GM23338 (cell line): ENCODE results near the gene AFAP1. TPM values are rescaled to one million over a fixed set of nuclear protein-coding genes. Genes with fewer than 3 reads are reported as not detected.

Experiments used
- ATAC-seq: fragments of 200-7000 bp; cut with Tn5 transposase; 3 replicates; pipeline ENCODE4 v1.9.1; 2020
- DNase-seq: peaks from one replicate; pipeline ENCODE4 v3.0.0-alpha.2; 2015; ENCODE audit warnings: low spot score
- H2AFZ ChIP-seq: fragments of 200-600 bp; sonication (generic); 2 replicates; pipeline ENCODE4 v1.8.0; 2016; ENCODE audit warnings: antibody characterized with exemption, mild to moderate bottlenecking, moderate library complexity
- H3F3A ChIP-seq: fragments of 200-600 bp; sonication (generic); replicated peaks from 2 replicates; pipeline ENCODE4 v1.8.0; 2017; ENCODE audit warnings: antibody characterized with exemption, mixed run types, low read depth
- H3K27ac ChIP-seq: fragments of 200-600 bp; sonication (generic); 2 replicates; pipeline ENCODE4 v1.6.1; 2016; ENCODE audit warnings: low read depth
- H3K27me3 ChIP-seq: fragments of 200-600 bp; sonication (generic); 2 replicates; pipeline ENCODE4 v1.8.0; 2016; ENCODE audit warnings: mild to moderate bottlenecking, mixed run types, moderate library complexity; ENCODE audit not compliant: insufficient read depth
- H3K36me3 ChIP-seq: fragments of 200-600 bp; sonication (generic); 2 replicates; pipeline ENCODE4 v1.8.0; 2016; ENCODE audit warnings: mild to moderate bottlenecking; ENCODE audit not compliant: insufficient read depth
- H3K4me1 ChIP-seq: fragments of 200-600 bp; sonication (generic); 2 replicates; pipeline ENCODE4 v1.8.0; 2016; ENCODE audit warnings: mild to moderate bottlenecking, moderate library complexity; ENCODE audit not compliant: insufficient read depth
- H3K4me2 ChIP-seq: fragments of 200-600 bp; sonication (generic); 2 replicates; pipeline ENCODE4 v1.7.1; 2017; ENCODE audit warnings: mixed run types
- H3K4me3 ChIP-seq: fragments of 200-600 bp; sonication (generic); 2 replicates; pipeline ENCODE4 v1.6.1; 2016; ENCODE audit warnings: mixed run types
- H3K79me2 ChIP-seq: fragments of 200-600 bp; sonication (generic); replicated peaks from 2 replicates; pipeline ENCODE4 v1.8.0; 2017; ENCODE audit warnings: mild to moderate bottlenecking; ENCODE audit not compliant: insufficient read depth
- H3K9me2 ChIP-seq: fragments of 200-600 bp; sonication (generic); 2 replicates; pipeline ENCODE4 v1.8.0; 2017; ENCODE audit not compliant: insufficient read depth
- H4K20me1 ChIP-seq: fragments of 200-600 bp; sonication (generic); replicated peaks from 2 replicates; pipeline ENCODE4 v1.8.0; 2017; ENCODE audit warnings: mild to moderate bottlenecking; ENCODE audit not compliant: insufficient read depth
- H3K27ac Mint-ChIP-seq: 2 replicates; pipeline ENCODE4 v1.8.0; 2020; ENCODE audit warnings: inconsistent platforms, mild to moderate bottlenecking, moderate library complexity, mixed read lengths
- H3K27me3 Mint-ChIP-seq: 3 replicates; pipeline ENCODE4 v1.8.0; 2022; ENCODE audit warnings: low read depth, mild to moderate bottlenecking, moderate library complexity, mixed read lengths, inconsistent platforms; ENCODE audit not compliant: insufficient read depth, poor library complexity
- H3K36me3 Mint-ChIP-seq: 3 replicates; pipeline ENCODE4 v1.8.0; 2021; ENCODE audit warnings: low read depth, mild to moderate bottlenecking, inconsistent platforms, moderate library complexity, mixed read lengths
- H3K4me1 Mint-ChIP-seq: 3 replicates; pipeline ENCODE4 v1.8.0; 2020; ENCODE audit warnings: mild to moderate bottlenecking, inconsistent platforms, mixed read lengths
- H3K4me3 Mint-ChIP-seq: 3 replicates; pipeline ENCODE4 v1.8.0; 2021; ENCODE audit warnings: moderate library complexity, mild to moderate bottlenecking, inconsistent platforms, mixed read lengths
- H3K9me3 Mint-ChIP-seq: 3 replicates; pipeline ENCODE4 v1.8.0; 2020; ENCODE audit warnings: moderate library complexity, mild to moderate bottlenecking, inconsistent platforms, mixed read lengths
- CREB1 ChIP-seq: fragments of 250-450 bp; sonication (Bioruptor Pico); IDR thresholded peaks from 2 replicates; pipeline ENCODE4 v1.5.0; 2020; ENCODE audit warnings: low read depth, mild to moderate bottlenecking, moderate library complexity
- EZH2 ChIP-seq: fragments of 200-600 bp; sonication (generic); IDR thresholded peaks from one replicate; pipeline ENCODE4 v1.8.0; 2017; ENCODE audit warnings: antibody characterized with exemption, mild to moderate bottlenecking, low read depth; ENCODE audit not compliant: unreplicated experiment
- EZH2phosphoT487 ChIP-seq: fragments of 200-600 bp; sonication (generic); IDR thresholded peaks from one replicate; pipeline ENCODE4 v1.8.1; 2018; ENCODE audit warnings: antibody characterized with exemption; ENCODE audit not compliant: unreplicated experiment
- JUNB ChIP-seq: IDR thresholded peaks from one replicate; pipeline ENCODE4 v1.6.1; 2016; ENCODE audit warnings: antibody characterized with exemption; ENCODE audit not compliant: unreplicated experiment
- NANOG ChIP-seq: IDR thresholded peaks from 2 replicates; pipeline ENCODE4 v1.6.1; 2016; ENCODE audit warnings: antibody characterized with exemption, borderline replicate concordance
- POLR2AphosphoS5 ChIP-seq: IDR thresholded peaks from 2 replicates; pipeline ENCODE4 v1.6.1; 2016; ENCODE audit warnings: antibody characterized with exemption, low read depth
- STAT1 ChIP-seq: IDR thresholded peaks from one replicate; pipeline ENCODE4 v1.6.1; 2016; ENCODE audit warnings: antibody characterized with exemption; ENCODE audit not compliant: unreplicated experiment
- ZNF114 ChIP-seq: fragments of 250-450 bp; sonication (Bioruptor Pico); IDR thresholded peaks from 2 replicates; pipeline ENCODE4 v1.5.0; 2020; ENCODE audit warnings: mild to moderate bottlenecking, moderate library complexity
- ZNF331 ChIP-seq: fragments of 250-450 bp; sonication (Bioruptor Pico); IDR thresholded peaks from 2 replicates; pipeline ENCODE4 v1.5.0; 2020; ENCODE audit warnings: low read depth, mild to moderate bottlenecking, moderate library complexity
- polyA plus RNA-seq: library from polyadenylated mRNA; unstranded; fragments of >200 nt; fragmentation: Nextera tagmentation; extraction: Ambion mirVana; gene quantifications from 2 replicates; pipeline ENCODE4 v1.2.1, GENCODE V29; 2016
- total RNA-seq: library from RNA; depleted of rRNA; stranded (reverse); fragments of >200 nt; shearing (Covaris generic); gene quantifications from 2 replicates; pipeline ENCODE4 v1.2.3, GENCODE V29; 2014
- TF ChIP-seq, protein P1 (sequence below), 2 experiments: fragments of 200-600 bp in 1 of 2; sonication (generic) in 1 of 2; conservative IDR thresholded peaks; 2 replicates each; pipeline versions ENCODE4 v1.5.1 to v1.6.1; 2016 to 2017; ENCODE audit warnings: antibody characterized with exemption in 2 of 2, low read depth in 2 of 2, mild to moderate bottlenecking in 2 of 2, moderate library complexity in 1 of 2
- TF ChIP-seq, protein P2 (sequence below): IDR thresholded peaks from 2 replicates; pipeline ENCODE4 v1.6.1; 2016; ENCODE audit warnings: antibody characterized with exemption
- TF ChIP-seq, protein P3 (sequence below): fragments of 250-450 bp; sonication (Bioruptor Pico); IDR thresholded peaks from 2 replicates; pipeline ENCODE4 v1.5.0; 2020; ENCODE audit warnings: mild to moderate bottlenecking, moderate library complexity

AFAP1 gene
- total and polyA plus RNA-seq, 2 experiments from 2014 or later, result 6.5 to 21.5 TPM

DNA sequence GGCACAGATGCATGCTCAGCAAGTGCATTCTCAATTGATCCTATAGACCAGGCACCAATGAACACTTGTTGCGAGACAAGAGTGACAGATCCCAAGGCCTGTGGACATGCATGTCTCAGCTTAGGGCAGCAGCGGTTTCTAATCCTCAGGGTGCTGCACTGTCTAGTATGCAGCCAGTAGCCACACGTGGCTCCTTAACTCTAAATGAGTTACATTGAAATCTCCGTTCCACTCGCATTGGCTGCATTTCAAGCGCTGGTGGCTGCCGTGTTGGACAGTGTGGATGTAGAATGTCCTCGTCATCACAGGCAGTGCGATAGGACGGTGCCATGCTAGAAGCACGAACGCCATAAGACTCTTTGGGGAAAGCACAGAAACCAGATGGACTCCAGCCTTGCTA, 24.0 kb upstream of the AFAP1 start (continued):
- TF ChIP-seq, protein P1, sequence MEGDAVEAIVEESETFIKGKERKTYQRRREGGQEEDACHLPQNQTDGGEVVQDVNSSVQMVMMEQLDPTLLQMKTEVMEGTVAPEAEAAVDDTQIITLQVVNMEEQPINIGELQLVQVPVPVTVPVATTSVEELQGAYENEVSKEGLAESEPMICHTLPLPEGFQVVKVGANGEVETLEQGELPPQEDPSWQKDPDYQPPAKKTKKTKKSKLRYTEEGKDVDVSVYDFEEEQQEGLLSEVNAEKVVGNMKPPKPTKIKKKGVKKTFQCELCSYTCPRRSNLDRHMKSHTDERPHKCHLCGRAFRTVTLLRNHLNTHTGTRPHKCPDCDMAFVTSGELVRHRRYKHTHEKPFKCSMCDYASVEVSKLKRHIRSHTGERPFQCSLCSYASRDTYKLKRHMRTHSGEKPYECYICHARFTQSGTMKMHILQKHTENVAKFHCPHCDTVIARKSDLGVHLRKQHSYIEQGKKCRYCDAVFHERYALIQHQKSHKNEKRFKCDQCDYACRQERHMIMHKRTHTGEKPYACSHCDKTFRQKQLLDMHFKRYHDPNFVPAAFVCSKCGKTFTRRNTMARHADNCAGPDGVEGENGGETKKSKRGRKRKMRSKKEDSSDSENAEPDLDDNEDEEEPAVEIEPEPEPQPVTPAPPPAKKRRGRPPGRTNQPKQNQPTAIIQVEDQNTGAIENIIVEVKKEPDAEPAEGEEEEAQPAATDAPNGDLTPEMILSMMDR (conservative IDR thresholded peaks at IDR 0.05; ENCODE audit: low read depth in 2 of 2), result no peak
- no peak for TF ChIP-seq EZH2
- TF ChIP-seq EZH2phosphoT487, result no peak
- TF ChIP-seq ZNF331, result no peak
- TF ChIP-seq CREB1 (CRISPR knock-in tag), result no peak
- TF ChIP-seq STAT1, result no peak
- TF ChIP-seq POLR2AphosphoS5, result no peak
- TF ChIP-seq JUNB, result no peak

DNA sequence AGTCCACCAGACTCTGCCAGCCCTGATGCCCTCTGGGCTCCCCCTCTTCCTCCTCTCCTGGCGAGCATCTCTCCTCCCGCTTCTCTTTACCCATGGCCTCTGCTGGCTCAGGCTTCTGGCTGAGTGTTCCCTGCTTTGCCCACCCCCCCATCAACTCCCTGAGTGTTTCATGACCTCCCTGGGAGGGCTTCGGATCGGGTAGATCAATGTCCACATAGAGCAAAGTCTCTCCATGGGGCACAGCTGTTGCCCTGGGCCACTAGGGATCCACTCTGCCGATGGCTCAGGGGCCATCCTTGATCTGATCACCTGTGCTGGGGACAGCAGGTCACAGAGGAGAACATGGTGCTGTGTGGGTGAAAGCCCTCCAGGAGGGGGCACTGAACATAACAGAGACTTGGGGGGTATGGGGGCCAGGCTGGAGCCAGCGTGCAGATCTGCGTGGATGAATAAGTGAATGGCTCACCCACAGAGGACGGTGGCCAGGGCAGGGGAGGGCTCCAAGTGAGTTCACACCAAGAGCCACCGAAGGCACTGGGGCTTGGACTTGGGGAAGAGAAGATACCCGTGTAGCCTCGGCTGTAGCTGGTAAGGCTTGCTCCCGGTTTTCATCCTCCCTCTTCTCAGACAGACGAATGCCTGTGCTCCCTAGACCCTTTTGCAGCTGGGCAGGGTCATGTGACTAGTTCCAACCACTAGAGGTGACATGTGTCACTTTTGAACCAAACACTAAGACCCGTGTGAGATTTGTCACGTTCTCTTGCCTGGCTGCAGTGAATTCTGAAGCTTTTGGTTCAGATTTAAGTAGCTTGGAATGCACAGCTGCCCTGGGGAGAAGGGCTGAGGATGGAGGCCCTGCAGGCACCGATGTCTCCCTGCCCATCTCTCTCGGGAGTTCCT, 23.2 kb upstream of the AFAP1 start:
- H2AFZ ChIP-seq, result no peak overlapping the region
- ATAC-seq, result no peak
- H3K4me1 ChIP-seq, result peaks cover 17% of the 10 kb centered on the region
- no peak overlapping the region for H3K4me2 ChIP-seq
- TF ChIP-seq NANOG (no peak), CREB1 (CRISPR knock-in tag) (no peak), STAT1 (no peak), JUNB (no peak), POLR2AphosphoS5 (no peak), ZNF114 (CRISPR knock-in tag) (no peak), EZH2 (no peak), EZH2phosphoT487 (no peak)
- TF ChIP-seq, protein P2, sequence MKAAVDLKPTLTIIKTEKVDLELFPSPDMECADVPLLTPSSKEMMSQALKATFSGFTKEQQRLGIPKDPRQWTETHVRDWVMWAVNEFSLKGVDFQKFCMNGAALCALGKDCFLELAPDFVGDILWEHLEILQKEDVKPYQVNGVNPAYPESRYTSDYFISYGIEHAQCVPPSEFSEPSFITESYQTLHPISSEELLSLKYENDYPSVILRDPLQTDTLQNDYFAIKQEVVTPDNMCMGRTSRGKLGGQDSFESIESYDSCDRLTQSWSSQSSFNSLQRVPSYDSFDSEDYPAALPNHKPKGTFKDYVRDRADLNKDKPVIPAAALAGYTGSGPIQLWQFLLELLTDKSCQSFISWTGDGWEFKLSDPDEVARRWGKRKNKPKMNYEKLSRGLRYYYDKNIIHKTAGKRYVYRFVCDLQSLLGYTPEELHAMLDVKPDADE, result no peak
- TF ChIP-seq, protein P3, sequence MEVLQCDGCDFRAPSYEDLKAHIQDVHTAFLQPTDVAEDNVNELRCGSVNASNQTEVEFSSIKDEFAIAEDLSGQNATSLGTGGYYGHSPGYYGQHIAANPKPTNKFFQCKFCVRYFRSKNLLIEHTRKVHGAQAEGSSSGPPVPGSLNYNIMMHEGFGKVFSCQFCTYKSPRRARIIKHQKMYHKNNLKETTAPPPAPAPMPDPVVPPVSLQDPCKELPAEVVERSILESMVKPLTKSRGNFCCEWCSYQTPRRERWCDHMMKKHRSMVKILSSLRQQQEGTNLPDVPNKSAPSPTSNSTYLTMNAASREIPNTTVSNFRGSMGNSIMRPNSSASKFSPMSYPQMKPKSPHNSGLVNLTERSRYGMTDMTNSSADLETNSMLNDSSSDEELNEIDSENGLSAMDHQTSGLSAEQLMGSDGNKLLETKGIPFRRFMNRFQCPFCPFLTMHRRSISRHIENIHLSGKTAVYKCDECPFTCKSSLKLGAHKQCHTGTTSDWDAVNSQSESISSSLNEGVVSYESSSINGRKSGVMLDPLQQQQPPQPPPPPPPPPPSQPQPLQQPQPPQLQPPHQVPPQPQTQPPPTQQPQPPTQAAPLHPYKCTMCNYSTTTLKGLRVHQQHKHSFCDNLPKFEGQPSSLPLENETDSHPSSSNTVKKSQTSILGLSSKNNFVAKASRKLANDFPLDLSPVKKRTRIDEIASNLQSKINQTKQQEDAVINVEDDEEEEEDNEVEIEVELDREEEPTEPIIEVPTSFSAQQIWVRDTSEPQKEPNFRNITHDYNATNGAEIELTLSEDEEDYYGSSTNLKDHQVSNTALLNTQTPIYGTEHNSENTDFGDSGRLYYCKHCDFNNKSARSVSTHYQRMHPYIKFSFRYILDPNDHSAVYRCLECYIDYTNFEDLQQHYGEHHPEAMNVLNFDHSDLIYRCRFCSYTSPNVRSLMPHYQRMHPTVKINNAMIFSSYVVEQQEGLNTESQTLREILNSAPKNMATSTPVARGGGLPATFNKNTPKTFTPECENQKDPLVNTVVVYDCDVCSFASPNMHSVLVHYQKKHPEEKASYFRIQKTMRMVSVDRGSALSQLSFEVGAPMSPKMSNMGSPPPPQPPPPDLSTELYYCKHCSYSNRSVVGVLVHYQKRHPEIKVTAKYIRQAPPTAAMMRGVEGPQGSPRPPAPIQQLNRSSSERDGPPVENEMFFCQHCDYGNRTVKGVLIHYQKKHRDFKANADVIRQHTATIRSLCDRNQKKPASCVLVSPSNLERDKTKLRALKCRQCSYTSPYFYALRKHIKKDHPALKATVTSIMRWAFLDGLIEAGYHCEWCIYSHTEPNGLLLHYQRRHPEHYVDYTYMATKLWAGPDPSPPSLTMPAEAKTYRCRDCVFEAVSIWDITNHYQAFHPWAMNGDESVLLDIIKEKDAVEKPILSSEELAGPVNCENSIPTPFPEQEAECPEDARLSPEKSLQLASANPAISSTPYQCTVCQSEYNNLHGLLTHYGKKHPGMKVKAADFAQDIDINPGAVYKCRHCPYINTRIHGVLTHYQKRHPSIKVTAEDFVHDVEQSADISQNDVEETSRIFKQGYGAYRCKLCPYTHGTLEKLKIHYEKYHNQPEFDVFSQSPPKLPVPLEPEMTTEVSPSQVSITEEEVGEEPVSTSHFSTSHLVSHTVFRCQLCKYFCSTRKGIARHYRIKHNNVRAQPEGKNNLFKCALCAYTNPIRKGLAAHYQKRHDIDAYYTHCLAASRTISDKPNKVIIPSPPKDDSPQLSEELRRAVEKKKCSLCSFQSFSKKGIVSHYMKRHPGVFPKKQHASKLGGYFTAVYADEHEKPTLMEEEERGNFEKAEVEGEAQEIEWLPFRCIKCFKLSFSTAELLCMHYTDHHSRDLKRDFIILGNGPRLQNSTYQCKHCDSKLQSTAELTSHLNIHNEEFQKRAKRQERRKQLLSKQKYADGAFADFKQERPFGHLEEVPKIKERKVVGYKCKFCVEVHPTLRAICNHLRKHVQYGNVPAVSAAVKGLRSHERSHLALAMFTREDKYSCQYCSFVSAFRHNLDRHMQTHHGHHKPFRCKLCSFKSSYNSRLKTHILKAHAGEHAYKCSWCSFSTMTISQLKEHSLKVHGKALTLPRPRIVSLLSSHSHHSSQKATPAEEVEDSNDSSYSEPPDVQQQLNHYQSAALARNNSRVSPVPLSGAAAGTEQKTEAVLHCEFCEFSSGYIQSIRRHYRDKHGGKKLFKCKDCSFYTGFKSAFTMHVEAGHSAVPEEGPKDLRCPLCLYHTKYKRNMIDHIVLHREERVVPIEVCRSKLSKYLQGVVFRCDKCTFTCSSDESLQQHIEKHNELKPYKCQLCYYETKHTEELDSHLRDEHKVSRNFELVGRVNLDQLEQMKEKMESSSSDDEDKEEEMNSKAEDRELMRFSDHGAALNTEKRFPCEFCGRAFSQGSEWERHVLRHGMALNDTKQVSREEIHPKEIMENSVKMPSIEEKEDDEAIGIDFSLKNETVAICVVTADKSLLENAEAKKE (CRISPR knock-in tag), result no peak
- H3K4me1 Mint-ChIP-seq, result peaks cover 19% of the 10 kb centered on the region
- no peaks in the 10 kb centered on the region for H3K9me2 ChIP-seq
- H3K4me3 Mint-ChIP-seq, result no peak overlapping the region
- no peaks in the 10 kb centered on the region for H3K9me3 Mint-ChIP-seq
- no peaks in the 10 kb centered on the region for H3K27me3 ChIP-seq
- no peak overlapping the region for H3K4me3 ChIP-seq
- no peak for DNase-seq
- 0 out of 2 replicates have a peak, but pooled peaks cover 6% of the 10 kb centered on the region for H3F3A ChIP-seq
- no peaks in the 10 kb centered on the region for H3K36me3 Mint-ChIP-seq
- H3K36me3 ChIP-seq, result no peaks in the 10 kb centered on the region
- no peak overlapping the region for H3K27ac Mint-ChIP-seq
- H3K27ac ChIP-seq, result no peak overlapping the region
- H4K20me1 ChIP-seq, result no peaks in the 10 kb centered on the region; the same call in 1 of the 2 replicates
- peaks cover 4% of the 10 kb centered on the region for H3K27me3 Mint-ChIP-seq
- no peaks in the 10 kb centered on the region for H3K79me2 ChIP-seq
